Glutamatergic neuron (in vitro differentiated cells): ENCODE results near the gene TNFSF15. TPM values are rescaled to one million over a fixed set of nuclear protein-coding genes. Genes with fewer than 3 reads are reported as not detected.

Experiments
- DNase-seq: peaks from one replicate; pipeline ENCODE4 v3.0.0; 2022
- H3K27ac Mint-ChIP-seq: one replicate; pipeline ENCODE4 v1.8.0; 2020; ENCODE audit warnings: mild to moderate bottlenecking, mixed read lengths, inconsistent platforms; ENCODE audit not compliant: unreplicated experiment
- H3K27me3 Mint-ChIP-seq: one replicate; pipeline ENCODE4 v1.8.0; 2020; ENCODE audit warnings: mild to moderate bottlenecking, moderate library complexity, mixed read lengths, inconsistent platforms; ENCODE audit not compliant: unreplicated experiment
- H3K36me3 Mint-ChIP-seq: one replicate; pipeline ENCODE4 v1.8.0; 2020; ENCODE audit warnings: mild to moderate bottlenecking, mixed read lengths, inconsistent platforms; ENCODE audit not compliant: unreplicated experiment
- H3K4me1 Mint-ChIP-seq: one replicate; pipeline ENCODE4 v1.8.0; 2020; ENCODE audit warnings: mild to moderate bottlenecking, low read depth, mixed read lengths, inconsistent platforms; ENCODE audit not compliant: unreplicated experiment
- H3K4me3 Mint-ChIP-seq: one replicate; pipeline ENCODE4 v1.8.0; 2020; ENCODE audit warnings: mild to moderate bottlenecking, mixed read lengths, inconsistent platforms; ENCODE audit not compliant: unreplicated experiment
- H3K9me3 Mint-ChIP-seq: one replicate; pipeline ENCODE4 v1.8.0; 2020; ENCODE audit warnings: mild to moderate bottlenecking, moderate library complexity, mixed read lengths, inconsistent platforms; ENCODE audit not compliant: unreplicated experiment
- total RNA-seq: library from RNA; stranded (reverse); fragmentation: NEBNext Ultra II Directional; extraction: Animal tissue kit (Norgen Biotek cat#: 25700); gene quantifications from one replicate; pipeline ENCODE4 v1.2.1, GENCODE V29; 2021; ENCODE audit not compliant: unreplicated experiment
- TF ChIP-seq, protein P1 (sequence below): fragments of 200-600 bp; sonication (generic); IDR thresholded peaks from one replicate; pipeline ENCODE4 v1.5.0; 2021; ENCODE audit not compliant: partially characterized antibody, unreplicated experiment

Gene TNFSF15
- total RNA-seq, 1 donor from 2014 or later: not detected

DNA sequence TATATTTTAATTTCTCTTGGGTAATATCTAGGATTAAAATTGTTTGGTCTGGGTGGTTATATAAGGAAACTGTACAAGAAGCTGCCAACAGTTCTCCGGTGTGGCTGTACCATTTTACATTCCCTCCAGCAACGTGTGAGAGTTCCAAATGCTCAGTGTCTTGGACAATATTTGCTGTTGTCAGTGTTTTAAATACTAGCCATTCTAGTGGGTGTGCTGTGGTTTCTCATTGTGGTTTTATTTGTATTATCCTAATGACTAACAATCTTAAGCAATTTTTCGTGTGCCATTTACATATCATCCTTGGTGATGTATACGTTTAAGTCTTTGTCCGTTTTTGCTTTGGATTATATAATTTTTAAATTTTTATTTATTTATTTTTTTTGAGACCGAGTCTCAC lies 34.0 kb downstream of the TNFSF15 start:
- no peaks in the 10 kb centered on the region for H3K36me3 Mint-ChIP-seq
- H3K4me3 Mint-ChIP-seq: no peak overlapping the region
- peaks cover 1% of the 10 kb centered on the region for H3K27me3 Mint-ChIP-seq
- H3K9me3 Mint-ChIP-seq: no peaks in the 10 kb centered on the region
- TF ChIP-seq, protein P1, sequence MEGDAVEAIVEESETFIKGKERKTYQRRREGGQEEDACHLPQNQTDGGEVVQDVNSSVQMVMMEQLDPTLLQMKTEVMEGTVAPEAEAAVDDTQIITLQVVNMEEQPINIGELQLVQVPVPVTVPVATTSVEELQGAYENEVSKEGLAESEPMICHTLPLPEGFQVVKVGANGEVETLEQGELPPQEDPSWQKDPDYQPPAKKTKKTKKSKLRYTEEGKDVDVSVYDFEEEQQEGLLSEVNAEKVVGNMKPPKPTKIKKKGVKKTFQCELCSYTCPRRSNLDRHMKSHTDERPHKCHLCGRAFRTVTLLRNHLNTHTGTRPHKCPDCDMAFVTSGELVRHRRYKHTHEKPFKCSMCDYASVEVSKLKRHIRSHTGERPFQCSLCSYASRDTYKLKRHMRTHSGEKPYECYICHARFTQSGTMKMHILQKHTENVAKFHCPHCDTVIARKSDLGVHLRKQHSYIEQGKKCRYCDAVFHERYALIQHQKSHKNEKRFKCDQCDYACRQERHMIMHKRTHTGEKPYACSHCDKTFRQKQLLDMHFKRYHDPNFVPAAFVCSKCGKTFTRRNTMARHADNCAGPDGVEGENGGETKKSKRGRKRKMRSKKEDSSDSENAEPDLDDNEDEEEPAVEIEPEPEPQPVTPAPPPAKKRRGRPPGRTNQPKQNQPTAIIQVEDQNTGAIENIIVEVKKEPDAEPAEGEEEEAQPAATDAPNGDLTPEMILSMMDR: no peak
- no peaks in the 10 kb centered on the region for H3K4me1 Mint-ChIP-seq
- no peak overlapping the region for H3K27ac Mint-ChIP-seq
- DNase-seq: no peak

DNA sequence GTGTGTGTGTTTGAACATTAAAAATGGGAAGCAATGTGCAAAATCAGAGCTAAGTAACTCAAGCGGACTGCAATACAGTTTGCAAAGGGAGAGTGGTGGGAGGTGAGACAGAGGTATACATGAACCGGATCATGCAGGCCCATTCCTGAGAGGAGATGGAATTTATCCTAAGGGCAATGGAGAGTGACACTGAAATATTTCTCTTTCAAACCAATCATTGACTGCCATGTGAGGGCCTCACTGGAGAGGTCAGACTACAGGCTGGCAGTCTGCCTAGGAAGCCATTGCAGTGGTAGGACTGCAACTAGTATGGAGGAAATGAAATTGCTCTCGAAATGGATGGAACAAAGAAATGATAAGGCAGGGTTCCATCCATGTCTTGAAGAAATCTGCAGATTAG lies 34.8 kb downstream of the TNFSF15 start:
- Mint-ChIP-seq H3K4me1 (no peaks in the 10 kb centered on the region), H3K27me3 (peaks cover 1% of the 10 kb centered on the region), H3K36me3 (no peaks in the 10 kb centered on the region), H3K27ac (no peak overlapping the region), H3K9me3 (no peaks in the 10 kb centered on the region), H3K4me3 (no peak overlapping the region)
- no peak for DNase-seq
- TF ChIP-seq, protein P1: no peak

DNA sequence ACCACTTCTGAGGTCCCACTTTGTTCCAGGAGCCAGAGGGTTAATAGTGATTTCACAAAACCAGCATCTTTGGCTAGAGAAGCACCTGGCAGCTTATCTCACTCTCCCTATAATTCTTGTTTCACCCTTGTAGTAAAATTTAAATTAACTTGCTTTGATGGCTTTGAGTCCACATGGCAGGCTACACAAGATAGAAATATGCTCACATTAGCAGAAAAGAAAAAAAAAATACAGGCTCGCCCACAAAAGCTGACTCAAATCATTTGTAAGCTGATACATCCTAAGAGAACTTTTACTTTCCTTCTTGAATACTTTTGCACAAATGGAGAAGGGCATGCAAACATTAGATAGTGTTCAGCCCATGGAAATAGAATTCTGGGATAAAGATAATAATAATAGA lies 36.2 kb downstream of the TNFSF15 start:
- no peaks in the 10 kb centered on the region for H3K4me1 Mint-ChIP-seq
- no peaks in the 10 kb centered on the region for H3K36me3 Mint-ChIP-seq
- no peak for DNase-seq
- TF ChIP-seq, protein P1: no peak
- H3K9me3 Mint-ChIP-seq: no peaks in the 10 kb centered on the region
- H3K4me3 Mint-ChIP-seq: no peak overlapping the region
- no peak overlapping the region for H3K27ac Mint-ChIP-seq
- peaks cover 1% of the 10 kb centered on the region for H3K27me3 Mint-ChIP-seq

DNA sequence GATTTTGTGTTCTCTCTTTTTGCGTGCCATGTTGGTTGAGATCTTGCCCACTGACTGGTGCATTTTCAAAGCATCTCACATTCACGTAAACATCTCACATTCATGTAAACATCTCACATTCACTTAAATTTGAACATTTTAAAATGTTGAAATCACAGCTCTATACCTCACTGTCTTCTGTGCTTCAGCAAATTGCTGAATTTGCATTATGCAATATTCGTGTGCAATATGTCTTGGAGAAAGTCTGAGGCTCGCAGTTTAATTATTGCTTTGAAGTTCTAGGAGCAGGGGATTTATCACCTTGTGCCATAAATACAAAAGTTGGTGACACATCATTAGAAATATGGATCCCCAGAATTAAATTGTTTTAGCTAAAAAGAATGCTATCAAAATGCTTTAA lies 42.6 kb downstream of the TNFSF15 start:
- peaks cover 2% of the 10 kb centered on the region for H3K9me3 Mint-ChIP-seq
- TF ChIP-seq, protein P1: no peak
- H3K4me3 Mint-ChIP-seq: no peak overlapping the region
- H3K27ac Mint-ChIP-seq: no peak overlapping the region
- H3K36me3 Mint-ChIP-seq: no peaks in the 10 kb centered on the region
- no peaks in the 10 kb centered on the region for H3K27me3 Mint-ChIP-seq
- H3K4me1 Mint-ChIP-seq: no peaks in the 10 kb centered on the region
- DNase-seq: no peak

DNA sequence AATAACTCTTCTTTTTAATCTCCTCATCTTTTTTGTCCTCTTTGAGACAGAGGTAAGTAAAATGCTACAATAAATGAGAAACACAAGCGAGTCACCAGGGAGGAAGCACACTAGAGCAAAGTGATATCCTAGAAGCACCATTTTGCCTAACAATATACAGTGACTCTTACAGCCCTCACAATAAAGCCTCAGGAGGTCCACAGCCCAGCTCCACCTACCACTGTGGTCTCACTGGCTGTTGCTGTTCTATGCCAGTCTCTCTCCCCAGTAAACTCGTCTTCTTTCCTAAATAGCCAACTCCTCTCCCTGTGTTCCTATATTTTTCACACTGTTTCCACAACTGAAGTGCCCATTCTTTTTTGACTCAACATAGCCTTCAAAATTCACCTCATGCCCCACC lies 44.3 kb downstream of the TNFSF15 start:
- H3K36me3 Mint-ChIP-seq: no peaks in the 10 kb centered on the region
- no peak overlapping the region for H3K27ac Mint-ChIP-seq
- no peaks in the 10 kb centered on the region for H3K27me3 Mint-ChIP-seq
- TF ChIP-seq, protein P1: no peak
- no peak for DNase-seq
- no peaks in the 10 kb centered on the region for H3K4me1 Mint-ChIP-seq
- H3K4me3 Mint-ChIP-seq: no peak overlapping the region
- peaks cover 2% of the 10 kb centered on the region for H3K9me3 Mint-ChIP-seq
